Heart left ventricle (tissue), 13 donors: ENCODE measurements around the gene CBFA2T2.

ENCODE experiments used
- CTCF ChIP-seq, 12 donors: fragments of 200-600 bp; sonication (generic) in 4 of 12; IDR thresholded peaks; one replicate each; pipeline versions ENCODE4 v1.5.0 to v1.8.0; 2018 to 2022; ENCODE audit warnings: antibody characterized with exemption in 12 of 12, mild to moderate bottlenecking in 5 of 12
- POLR2A ChIP-seq, 2 donors: fragments of 450-650 bp; IDR thresholded peaks; one replicate each; pipeline ENCODE4 v1.6.1; 2017; ENCODE audit warnings: antibody characterized with exemption in 2 of 2, mild to moderate bottlenecking in 2 of 2, moderate library complexity in 2 of 2
- donor health status: ischemic (EF 13 %, LVEDD 7.1; RV severe dilation, severe dysfunction).
- donor health status: DM: no; HTN: yes; CAD: no.
- donor health status: DM: no; HTN: no; CAD: no.
- donor health status: ischemic (EF 25% LVEDD 6.9; RV normal size, moderate dysfunction).
- donor health status: ischemic (EF 25% LVEDD 5.7; RV mildly dilated, moderate dysfunction).
- donor health status: ischemic (EF 35%, LVEDD 5.7; RV mildly dilated, moderate dysfunction).
- donor health status: nonischemic (EF 11% LVEDD 7.7; RV severe dilation, severe dysfunction).
- donor health status: DM: yes; HTN: yes; CAD: no.
- donor health status: PGD.
- donor health status: ischemic (EF 29% LVEDD 5.4; RV normal size, mild dysfunction).
- donor health status: nonischemic (EF 23%, LVEDD 6.1; RV moderate dilation, normal function).

GRCh38 chr20:33555755-33556154 lies 65.9 kb downstream of the CBFA2T2 start:
- TF ChIP-seq CTCF (IDR thresholded peaks at IDR 0.05) = no peak
- no peak for TF ChIP-seq POLR2A (IDR thresholded peaks at IDR 0.05)
